GM13977 (cell line): ENCODE data around the gene PAGR1.
"Not testable (repeated sequence)": the region's sequence is repeated elsewhere in the genome, so short reads cannot be mapped to it uniquely, and the experiment has no call there.

Source experiments
- DNase-seq: peaks from one replicate; pipeline ENCODE4 v3.0.0; 2012; ENCODE audit warnings: low spot score
- CTCF ChIP-seq: IDR thresholded peaks from 2 replicates; pipeline ENCODE4 v1.5.1; 2012; ENCODE audit warnings: mild to moderate bottlenecking, control low read depth; ENCODE audit not compliant: insufficient read depth; ENCODE audit errors: extremely low read depth, missing control alignments
- in situ Hi-C: fragments of 300-500 bp; cut with MboI; formaldehyde crosslinking; loops from one replicate; pipeline ENCODE4 v1.12.0; 2022; ENCODE audit warnings: low sequenced_read_pairs, low pct_unique_long_range_greater_than_20kb, mixed read lengths, inconsistent platforms; ENCODE audit not compliant: unreplicated experiment

PAGR1 gene

DNA sequence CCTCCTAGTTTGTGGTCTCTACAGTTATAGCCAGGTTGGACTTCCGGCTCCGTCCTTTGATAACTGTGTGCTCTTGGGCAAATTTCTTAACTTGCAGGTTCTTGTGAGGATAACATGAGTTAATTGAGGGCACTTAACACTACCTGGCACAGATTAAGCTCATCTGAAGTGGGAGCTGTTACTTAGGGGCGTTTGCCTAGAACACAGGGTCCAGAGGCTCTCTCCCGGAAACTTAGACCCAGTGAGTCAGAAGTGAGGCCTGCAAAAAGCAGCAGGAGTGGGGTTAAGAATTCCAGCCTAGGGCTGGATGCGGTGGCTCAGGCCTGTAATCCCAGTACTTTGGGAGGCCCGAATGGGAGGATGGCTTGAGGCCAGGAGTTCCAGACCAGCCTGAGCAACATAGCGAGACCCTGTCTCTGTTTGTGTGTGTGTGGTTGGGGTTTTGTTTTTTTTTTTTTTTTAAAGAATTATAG is 5.7 kb downstream of the PAGR1 start:
- no peak for TF ChIP-seq CTCF
- in situ Hi-C loops = no loop called here
- no peak for DNase-seq

DNA sequence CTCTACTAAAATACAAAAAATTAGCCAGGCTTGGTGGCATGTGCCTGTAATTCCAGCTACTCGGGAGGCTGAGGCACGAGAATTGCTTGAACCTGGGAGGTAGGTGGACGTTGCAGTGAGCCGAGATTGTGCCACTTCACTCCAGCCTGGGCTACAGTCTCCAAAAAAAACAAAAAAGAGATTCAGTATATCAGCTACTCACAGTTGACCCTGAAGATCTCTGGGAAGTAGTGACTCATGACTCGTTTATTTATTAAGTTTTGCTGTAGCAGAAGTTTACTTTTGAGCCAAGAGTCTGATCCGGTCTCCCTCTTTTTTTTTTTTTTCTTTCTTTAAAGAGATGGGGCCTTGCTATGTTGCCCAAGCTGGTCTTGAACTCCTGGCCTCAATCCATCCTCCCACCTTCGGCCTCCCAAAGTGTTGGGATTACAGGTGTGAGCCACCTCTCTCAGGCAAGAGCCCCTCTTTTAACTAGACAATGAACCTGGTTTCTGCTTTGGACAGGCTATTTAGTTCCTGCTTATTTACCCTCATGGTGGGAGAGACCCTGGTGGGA is 8.7 kb downstream of the PAGR1 start:
- DNase-seq = no peak
- in situ Hi-C loops = no loop called here

GRCh38 chr16:29825145-29826044 is 9.4 kb downstream of the PAGR1 start:
- peak; percentile 80 for DNase-seq
- in situ Hi-C loops = no loop called here
- TF ChIP-seq CTCF = no peak

More for the DNA sequence above, 8.7 kb downstream of the PAGR1 start:
- TF ChIP-seq CTCF = no peak

DNA sequence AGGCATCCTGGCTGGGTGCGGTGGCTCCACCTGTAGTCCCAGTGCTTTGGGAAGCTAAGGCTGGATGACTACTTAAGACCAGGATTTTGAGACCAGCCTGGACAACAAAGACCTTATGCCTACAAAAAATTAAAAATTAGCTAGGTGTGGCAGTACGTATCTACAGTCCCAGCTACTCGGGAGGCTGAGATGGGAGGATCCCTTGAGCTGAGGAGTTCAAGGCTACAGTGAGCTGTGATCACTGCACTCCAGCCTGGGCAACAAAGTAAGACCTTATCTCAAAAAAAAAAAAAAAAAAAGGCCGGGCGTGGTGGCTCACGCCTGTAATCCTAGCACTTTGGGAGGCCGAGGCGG is 10.4 kb downstream of the PAGR1 start:
- TF ChIP-seq CTCF = no peak
- in situ Hi-C loops = no loop called here
- no peak for DNase-seq

DNA sequence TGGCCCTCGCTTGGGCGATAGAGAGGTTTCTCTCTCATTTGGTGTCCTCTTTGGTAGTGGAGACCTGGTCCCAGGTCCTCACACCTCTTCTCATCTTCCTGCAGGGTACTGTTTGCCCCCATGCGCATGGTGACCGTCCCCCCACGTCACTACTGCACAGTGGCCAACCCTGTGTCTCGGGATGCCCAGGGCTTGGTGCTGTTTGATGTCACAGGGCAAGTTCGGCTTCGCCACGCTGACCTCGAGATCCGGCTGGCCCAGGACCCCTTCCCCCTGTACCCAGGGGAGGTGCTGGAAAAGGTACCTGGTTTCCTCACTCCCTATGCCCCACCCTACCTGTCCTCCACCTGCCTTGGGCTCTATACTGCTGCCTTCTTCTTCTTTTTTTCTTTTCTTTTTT is 14.8 kb downstream of the PAGR1 start:
- in situ Hi-C loops = no loop called here

DNA sequence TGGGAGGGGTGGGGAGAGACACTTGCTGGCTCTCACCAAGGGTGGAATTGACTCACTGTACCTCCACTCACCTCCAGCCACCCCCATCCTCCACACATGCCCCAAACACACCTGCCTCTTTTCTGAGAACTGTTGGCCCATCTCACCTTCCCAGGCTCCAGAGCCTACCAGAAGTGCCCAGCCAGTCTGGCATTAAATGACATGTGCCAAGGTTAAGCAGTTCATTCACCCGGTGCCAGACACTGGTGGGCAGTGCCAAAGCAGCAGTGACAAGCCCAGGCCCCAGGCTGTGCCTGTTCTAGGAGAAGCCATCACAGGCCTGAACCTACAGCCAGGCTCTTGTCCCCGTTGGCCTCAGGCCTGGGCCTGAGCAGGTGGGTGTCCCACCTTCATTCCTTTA is 15.5 kb downstream of the PAGR1 start:
- no peak for DNase-seq
- in situ Hi-C loops = no loop called here
- TF ChIP-seq CTCF = no peak

More for the DNA sequence above, 14.8 kb downstream of the PAGR1 start:
- no peak for DNase-seq
- TF ChIP-seq CTCF = no peak

DNA sequence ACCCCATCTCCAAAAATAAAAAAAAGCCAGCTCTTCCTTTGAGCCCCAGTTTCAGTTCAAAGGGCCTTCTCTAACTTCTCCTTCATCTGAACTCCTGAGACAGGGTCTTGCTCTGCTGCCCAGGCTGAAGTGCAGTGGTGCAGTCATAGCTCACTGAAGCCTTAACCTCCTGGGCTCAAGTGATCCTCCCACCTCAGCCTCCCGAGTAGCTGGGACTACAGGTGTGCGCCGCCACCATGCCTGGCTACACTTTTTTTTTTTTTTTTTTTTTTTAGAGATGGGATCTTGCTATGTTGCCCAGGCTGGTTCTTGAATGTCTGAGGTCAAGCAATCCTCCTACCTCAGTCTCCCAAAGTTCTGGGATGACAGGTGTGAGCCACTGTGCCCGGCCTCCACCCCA is 17.3 kb downstream of the PAGR1 start:
- in situ Hi-C loops, DNase-seq: not testable (repeated sequence)
